Lower lobe of right lung (tissue), 2 donors: ENCODE measurements around the gene MGAT5B. TPM values are rescaled to one million over a fixed set of nuclear protein-coding genes. Genes with fewer than 3 reads are reported as not detected.

Source experiments
- ATAC-seq, 2 donors: fragments of 200-7000 bp; cut with Tn5 transposase; one replicate each; pipeline ENCODE4 v1.9.1; 2020 to 2022; ENCODE audit warnings: mild to moderate bottlenecking in 2 of 2, moderate library complexity in 2 of 2
- DNase-seq: peaks from one replicate; pipeline ENCODE4 v3.0.0-alpha.2; 2020
- H3K27ac ChIP-seq: fragments of 200-600 bp; one replicate; pipeline ENCODE4 v1.8.0; 2022
- H3K27me3 ChIP-seq: fragments of 200-600 bp; one replicate; pipeline ENCODE4 v1.8.0; 2022; ENCODE audit warnings: low read depth
- H3K36me3 ChIP-seq: fragments of 200-600 bp; one replicate; pipeline ENCODE4 v1.8.0; 2022; ENCODE audit warnings: mild to moderate bottlenecking
- H3K4me1 ChIP-seq: fragments of 200-600 bp; one replicate; pipeline ENCODE4 v1.8.0; 2022
- H3K4me3 ChIP-seq: fragments of 200-600 bp; one replicate; pipeline ENCODE4 v1.8.0; 2022; ENCODE audit warnings: mild to moderate bottlenecking
- H3K9me3 ChIP-seq: fragments of 200-600 bp; one replicate; pipeline ENCODE4 v1.8.0; 2022
- intact Hi-C: fragments of 100-400 bp; cut with DNase I; formaldehyde crosslinking; loops from one replicate; pipeline ENCODE4 v1.11.0; 2022
- total RNA-seq: library from RNA; stranded (reverse); fragmentation: NEBNext Ultra II Directional; extraction: Animal tissue kit (Norgen Biotek cat#: 25700); gene quantifications from one replicate; pipeline ENCODE4 v1.2.1, GENCODE V29; 2021
- TF ChIP-seq, protein P1 (sequence below): fragments of 200-600 bp; IDR thresholded peaks from one replicate; pipeline ENCODE4 v1.8.0; 2022; ENCODE audit warnings: antibody characterized with exemption, mild to moderate bottlenecking
- donor health status: DM: no; HTN: yes; CAD: no; lungs with severe emphysema.

The MGAT5B gene
- total RNA-seq, 1 donor from 2014 or later, result 1.3 TPM

DNA sequence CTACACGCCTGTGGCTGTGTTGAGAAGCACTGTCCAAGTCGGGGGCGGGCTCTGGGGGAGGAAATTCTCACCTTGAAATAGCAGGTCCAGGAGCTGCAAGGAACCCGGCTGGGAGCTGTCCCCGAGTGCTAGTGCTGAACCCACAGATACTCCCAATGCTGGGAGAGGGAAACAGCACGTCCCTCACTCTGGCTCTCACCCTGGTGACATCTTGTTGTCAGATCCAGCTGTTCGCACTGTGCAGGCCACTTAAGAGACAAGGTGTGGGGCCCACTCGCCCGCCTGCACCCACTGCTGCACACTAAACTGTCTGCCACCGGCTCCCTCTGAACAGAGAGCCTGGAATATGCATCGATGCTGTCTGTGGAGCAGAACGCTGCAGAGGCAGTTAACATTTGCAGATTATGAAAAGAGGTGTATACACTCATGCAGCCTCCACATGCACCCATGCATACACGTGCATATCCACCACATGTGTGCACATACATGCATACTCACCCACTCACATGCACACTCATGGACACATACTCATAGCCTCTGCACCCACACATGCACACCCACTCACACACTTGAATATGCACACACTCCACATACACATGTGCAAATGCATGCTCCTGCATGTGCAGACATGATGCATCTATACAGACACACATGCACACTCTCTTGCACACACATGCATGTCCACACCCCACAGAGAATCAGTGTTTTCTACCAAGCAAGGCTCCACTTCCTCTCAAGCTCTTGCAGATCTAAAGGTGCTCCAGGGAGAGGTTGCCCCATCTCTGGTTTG, 42.0 kb downstream of the MGAT5B start:
- ATAC-seq (peak; percentile 51 to 56), DNase-seq (peak; percentile 68)
- H3K4me1 ChIP-seq, result no peaks in the 10 kb centered on the region
- no peaks in the 10 kb centered on the region for H3K9me3 ChIP-seq
- no peak overlapping the region for H3K27ac ChIP-seq
- intact Hi-C loops, result no loop called here
- no peaks in the 10 kb centered on the region for H3K36me3 ChIP-seq
- H3K27me3 ChIP-seq, result peaks cover 9% of the 10 kb centered on the region
- TF ChIP-seq, protein P1, sequence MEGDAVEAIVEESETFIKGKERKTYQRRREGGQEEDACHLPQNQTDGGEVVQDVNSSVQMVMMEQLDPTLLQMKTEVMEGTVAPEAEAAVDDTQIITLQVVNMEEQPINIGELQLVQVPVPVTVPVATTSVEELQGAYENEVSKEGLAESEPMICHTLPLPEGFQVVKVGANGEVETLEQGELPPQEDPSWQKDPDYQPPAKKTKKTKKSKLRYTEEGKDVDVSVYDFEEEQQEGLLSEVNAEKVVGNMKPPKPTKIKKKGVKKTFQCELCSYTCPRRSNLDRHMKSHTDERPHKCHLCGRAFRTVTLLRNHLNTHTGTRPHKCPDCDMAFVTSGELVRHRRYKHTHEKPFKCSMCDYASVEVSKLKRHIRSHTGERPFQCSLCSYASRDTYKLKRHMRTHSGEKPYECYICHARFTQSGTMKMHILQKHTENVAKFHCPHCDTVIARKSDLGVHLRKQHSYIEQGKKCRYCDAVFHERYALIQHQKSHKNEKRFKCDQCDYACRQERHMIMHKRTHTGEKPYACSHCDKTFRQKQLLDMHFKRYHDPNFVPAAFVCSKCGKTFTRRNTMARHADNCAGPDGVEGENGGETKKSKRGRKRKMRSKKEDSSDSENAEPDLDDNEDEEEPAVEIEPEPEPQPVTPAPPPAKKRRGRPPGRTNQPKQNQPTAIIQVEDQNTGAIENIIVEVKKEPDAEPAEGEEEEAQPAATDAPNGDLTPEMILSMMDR, result no peak
- H3K4me3 ChIP-seq, result no peak overlapping the region

DNA sequence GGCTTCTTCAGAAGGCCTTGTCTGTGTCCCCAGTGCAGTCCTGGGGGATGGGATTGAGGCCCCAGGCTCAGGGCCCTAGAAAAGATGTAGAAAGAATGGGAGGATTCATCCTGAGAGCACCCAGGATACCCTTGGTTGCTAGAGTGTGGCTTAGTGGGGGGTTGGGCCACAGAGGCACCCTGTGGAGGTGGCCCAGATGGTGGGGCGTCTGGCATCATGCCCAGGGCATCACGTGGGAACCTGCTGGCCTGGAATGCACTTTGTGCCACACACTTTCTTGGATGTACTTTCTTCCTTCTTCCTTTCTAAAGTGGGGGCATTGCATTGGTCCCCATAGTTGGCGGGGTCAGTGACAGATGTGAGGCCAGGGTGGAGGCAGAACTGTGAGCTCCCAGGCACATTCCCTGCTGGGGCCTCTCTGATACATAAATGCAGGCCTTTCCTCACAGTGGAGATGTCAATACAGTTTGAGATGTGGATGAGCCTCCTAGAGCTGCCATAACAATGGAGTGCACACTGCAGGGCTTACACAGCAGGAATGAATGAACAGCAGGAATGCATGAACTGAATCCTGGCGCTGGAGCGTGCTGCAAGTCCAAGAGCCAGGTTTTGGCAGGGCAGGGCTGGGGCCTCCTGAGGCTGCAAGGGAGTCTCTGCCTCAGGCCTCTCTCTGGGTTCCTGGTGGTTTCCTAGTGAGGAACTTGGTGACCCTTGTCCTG, 43.3 kb downstream of the MGAT5B start:
- ATAC-seq (no peak), DNase-seq (no peak)
- TF ChIP-seq, protein P1, result no peak
- intact Hi-C loops, result no loop called here
- H3K4me1 ChIP-seq, result no peaks in the 10 kb centered on the region
- no peak overlapping the region for H3K4me3 ChIP-seq
- H3K9me3 ChIP-seq, result no peaks in the 10 kb centered on the region
- peaks cover 11% of the 10 kb centered on the region for H3K27me3 ChIP-seq
- no peak overlapping the region for H3K27ac ChIP-seq
- no peaks in the 10 kb centered on the region for H3K36me3 ChIP-seq

DNA sequence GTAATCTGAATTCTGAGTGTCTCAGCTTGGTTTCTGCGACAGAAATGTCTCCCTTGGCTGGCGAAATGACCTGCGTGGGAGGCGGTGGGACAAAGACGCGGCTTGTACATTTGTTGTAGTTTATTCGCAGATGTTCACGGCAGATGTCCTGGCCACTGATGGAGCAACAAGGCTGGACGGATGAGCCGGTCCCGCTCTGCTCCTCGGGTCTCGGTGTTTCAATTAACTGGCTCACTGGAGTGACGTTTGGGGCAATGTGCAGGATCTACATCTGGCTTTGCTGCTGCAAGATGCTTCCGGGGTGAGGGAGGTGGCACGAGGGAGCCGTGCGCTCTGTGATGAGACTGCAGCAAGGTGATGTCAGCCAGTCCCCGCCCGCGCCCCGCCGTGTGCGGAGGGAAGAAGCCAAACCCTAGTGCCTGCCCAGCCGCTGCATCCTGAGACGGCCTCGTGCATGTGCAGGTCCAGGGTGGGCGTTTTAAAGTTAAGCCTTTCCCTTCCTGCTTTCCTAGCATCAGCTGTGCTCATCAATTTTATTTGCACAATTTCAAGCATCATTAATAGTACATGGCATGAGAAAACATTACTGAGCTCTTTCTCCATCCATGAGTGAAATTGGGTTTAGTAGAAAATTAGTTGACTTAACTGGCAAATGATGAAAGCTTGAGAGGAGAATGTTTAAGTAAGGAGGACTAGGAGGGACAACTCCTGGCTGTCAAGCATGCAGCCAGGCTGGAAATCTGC, 44.4 kb downstream of the MGAT5B start:
- no peak overlapping the region for H3K27ac ChIP-seq
- H3K27me3 ChIP-seq, result peaks cover 11% of the 10 kb centered on the region
- H3K4me3 ChIP-seq, result no peak overlapping the region
- ATAC-seq, result no peak
- no peaks in the 10 kb centered on the region for H3K9me3 ChIP-seq
- H3K36me3 ChIP-seq, result no peaks in the 10 kb centered on the region
- H3K4me1 ChIP-seq, result no peaks in the 10 kb centered on the region
- no peak for DNase-seq
- intact Hi-C loops, result no loop called here
- TF ChIP-seq, protein P1, result no peak

DNA sequence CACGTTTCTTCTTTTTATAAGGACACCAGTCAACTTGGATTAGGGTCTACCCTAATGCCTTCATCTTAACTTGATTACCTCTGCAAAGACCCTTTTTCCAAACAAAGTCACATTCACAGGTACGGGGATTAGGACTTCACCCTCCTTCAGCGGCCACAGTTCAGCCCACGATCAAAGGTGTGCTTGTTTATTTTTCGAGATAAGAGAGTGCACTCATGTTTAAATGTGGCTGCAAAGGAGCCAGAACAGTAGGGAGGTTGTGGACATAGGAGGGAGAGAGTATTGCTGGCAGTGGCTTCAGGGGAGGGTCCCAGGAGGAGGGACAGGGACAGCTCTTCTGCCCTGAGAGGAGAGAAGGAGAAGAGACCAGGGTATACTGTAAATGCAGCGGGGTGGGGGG, 46.7 kb downstream of the MGAT5B start:
- H3K27ac ChIP-seq, result no peak overlapping the region
- no peak for ATAC-seq
- intact Hi-C loops, result no loop called here
- DNase-seq, result no peak
- TF ChIP-seq, protein P1, result no peak
- H3K9me3 ChIP-seq, result no peaks in the 10 kb centered on the region
- no peaks in the 10 kb centered on the region for H3K4me1 ChIP-seq
- H3K4me3 ChIP-seq, result no peak overlapping the region
- H3K27me3 ChIP-seq, result peaks cover 11% of the 10 kb centered on the region
- no peaks in the 10 kb centered on the region for H3K36me3 ChIP-seq

DNA sequence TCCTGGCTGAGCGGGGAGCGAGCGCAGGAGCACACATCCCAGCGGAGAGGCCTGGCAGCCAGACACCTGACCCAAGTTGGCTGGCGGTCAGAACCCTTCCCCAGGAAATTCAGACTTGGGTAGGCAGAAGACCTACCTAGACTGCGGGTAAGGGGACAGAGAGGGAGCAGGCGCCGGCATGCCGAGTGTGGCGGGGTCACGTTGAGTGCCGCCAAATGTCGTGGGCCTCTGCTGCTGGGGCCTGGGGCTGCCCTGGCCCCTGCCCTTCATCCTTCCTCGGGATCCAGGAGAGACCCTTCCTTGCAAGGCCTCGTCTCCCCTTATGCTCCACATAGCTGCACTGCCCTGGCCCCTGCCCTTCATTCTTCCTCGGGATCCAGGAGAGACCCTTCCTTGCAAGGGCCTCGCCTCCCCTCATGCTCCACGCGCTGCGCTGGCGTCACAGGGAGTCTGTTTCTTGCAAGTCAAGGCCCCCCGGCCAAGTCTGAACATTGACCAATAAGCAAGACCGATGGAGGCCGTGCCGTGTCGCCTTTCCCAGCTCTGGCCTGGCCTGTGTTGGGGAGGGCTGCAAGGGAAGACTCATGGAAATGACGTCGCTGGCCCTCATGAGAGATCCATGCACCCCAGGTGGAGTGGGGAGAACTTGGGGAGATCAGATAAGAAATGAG, 47.8 kb downstream of the MGAT5B start:
- Histone ChIP-seq H3K27ac (no peak overlapping the region), H3K4me1 (no peaks in the 10 kb centered on the region), H3K4me3 (no peak overlapping the region), H3K36me3 (no peaks in the 10 kb centered on the region), H3K27me3 (peaks cover 11% of the 10 kb centered on the region), H3K9me3 (no peaks in the 10 kb centered on the region)
- TF ChIP-seq, protein P1, result no peak
- intact Hi-C loops, result no loop called here
- ATAC-seq (no peak), DNase-seq (no peak)
